GM18867 (cell line): ENCODE results near the gene MYF5.

Source experiments
- ATAC-seq: cut with Tn5 transposase; IDR thresholded peaks from one replicate; pipeline ENCODE4 v1.9.1; 2021; ENCODE audit warnings: mild to moderate bottlenecking, moderate library complexity; ENCODE audit not compliant: unreplicated experiment

The MYF5 gene

DNA sequence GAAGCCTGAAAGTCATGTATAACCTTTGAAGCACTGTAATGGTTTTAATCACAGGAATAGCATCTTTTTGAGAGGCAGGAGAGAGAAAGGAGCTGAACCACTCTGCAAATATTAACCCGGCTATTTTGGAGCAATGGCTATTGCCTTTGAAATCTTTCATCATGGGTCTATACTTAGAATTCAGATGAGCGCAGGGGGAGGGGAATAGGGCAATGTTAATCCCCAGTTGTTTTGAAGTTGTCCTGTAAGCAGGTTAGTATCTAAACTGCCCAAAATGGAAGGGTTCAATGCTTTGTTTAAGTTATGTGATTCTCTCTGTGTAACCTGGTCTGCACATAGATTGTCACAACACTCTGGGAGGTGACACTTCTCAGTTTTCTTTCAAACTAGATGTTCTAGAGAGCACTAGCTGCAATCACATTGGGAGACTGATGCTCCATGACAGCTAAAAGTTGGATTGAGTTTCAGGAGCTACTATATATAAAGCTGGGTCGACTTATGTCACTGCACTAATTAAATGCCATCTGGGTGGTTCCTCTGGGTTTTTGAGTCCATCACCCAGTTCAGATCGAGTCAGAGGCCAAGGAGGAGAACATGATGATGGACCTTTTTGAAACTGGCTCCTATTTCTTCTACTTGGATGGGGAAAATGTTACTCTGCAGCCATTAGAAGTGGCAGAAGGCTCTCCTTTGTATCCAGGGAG, 9.4 kb upstream of the MYF5 start, which contains the start of gene MYF6:
Gene MYF6 (plus strand): TSS at position 509 of the 704 bp plus-strand sequence. CDS start 86 bp downstream, at position 595.
- no peak for ATAC-seq

DNA sequence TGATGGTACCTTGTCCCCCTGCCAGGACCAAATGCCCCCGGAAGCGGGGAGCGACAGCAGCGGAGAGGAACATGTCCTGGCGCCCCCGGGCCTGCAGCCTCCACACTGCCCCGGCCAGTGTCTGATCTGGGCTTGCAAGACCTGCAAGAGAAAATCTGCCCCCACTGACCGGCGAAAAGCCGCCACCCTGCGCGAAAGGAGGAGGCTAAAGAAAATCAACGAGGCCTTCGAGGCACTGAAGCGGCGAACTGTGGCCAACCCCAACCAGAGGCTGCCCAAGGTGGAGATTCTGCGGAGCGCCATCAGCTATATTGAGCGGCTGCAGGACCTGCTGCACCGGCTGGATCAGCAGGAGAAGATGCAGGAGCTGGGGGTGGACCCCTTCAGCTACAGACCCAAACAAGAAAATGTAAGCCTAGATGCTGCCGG, 8.9 kb upstream of the MYF5 start:
- no peak for ATAC-seq

DNA sequence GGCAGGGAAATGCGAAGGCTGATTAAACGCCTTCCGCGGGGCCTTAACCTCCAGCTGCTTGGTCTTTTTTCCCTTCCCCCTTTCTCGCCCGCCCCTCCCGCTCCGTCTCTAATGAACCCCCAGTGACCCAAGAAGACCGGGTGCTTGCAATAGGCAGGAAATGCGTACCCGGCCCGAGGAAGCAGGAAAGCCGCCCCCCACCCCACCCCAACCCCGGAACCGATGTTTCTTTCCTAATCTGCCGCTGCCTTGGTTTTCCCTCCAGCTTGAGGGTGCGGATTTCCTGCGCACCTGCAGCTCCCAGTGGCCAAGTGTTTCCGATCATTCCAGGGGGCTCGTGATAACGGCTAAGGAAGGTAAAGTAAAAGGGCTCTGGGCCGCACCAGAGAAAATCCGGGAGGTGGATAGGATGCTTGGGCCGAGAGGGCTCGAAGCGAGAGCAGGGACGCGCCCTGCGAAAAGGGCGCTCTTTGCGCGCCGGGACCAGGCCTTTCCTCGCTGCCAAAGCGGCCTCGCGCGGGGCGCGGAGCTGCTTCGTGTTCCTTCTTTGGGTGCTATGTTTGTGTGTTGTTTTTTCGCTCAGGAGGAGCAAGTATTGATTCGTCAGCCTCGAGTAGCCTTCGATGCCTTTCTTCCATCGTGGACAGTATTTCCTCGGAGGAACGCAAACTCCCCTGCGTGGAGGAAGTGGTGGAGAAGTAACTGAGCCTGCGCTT, 8.3 kb upstream of the MYF5 start:
- ATAC-seq = no peak

DNA sequence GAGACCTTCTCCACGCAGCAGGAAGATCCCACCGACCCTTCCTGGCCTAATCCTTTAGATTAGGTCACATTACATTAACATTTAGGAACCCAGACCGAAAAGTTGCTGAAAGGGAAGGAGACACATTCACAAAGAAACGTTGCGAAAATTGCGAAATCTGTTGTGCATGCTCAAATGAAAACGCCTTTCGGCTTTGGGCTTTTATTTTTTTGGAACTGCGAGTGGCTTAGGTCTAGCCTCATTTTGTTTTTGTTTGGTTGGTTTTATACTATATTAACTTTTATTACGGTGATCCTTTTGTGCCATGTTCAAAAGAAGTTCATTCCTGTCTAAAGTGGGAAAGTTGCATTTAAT, 7.8 kb upstream of the MYF5 start:
- no peak for ATAC-seq

DNA sequence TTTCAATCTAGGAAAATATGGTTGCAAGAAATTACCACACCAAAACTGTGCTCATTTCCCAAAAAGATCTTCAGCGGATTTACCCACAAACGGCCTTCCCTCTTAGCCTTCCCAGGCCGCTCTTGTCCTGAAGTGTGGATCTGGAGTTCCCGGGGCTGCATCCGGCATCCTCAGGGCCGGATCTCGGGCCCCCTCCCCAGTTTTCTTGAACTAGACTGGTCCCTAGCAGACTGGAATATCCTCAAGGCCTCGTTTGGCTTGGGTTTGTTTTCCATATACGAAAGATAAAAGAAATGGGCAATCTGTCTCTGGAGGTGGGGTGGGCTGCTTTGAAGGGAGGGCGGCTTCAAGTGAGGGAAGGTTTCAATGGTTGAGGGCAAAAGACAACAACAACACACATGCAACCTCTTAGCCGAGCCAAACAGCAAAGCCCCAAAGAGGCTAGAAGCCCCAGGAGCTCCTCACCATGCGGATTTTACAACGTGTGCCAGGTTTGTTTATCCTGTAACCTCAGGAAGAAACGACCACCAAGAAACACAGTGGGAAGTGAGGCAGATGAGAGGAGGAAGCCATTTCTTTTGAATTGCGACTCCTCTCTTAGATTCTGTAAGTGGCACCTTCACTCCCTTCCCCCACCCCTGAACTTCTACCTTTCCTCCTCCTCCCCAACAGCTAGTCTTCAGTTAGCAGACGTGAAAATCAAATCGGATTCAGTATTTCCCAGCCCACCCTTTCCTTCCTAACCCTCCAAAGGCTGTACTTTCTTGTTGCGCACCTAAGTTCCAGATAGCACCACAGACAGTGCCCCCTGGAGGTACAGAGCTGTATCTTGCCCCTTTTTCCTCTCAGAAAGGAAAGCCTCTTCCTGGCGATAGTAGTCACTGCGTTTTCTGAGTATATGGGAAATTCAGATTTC, 6.6 kb upstream of the MYF5 start:
- ATAC-seq = peak; percentile 77

DNA sequence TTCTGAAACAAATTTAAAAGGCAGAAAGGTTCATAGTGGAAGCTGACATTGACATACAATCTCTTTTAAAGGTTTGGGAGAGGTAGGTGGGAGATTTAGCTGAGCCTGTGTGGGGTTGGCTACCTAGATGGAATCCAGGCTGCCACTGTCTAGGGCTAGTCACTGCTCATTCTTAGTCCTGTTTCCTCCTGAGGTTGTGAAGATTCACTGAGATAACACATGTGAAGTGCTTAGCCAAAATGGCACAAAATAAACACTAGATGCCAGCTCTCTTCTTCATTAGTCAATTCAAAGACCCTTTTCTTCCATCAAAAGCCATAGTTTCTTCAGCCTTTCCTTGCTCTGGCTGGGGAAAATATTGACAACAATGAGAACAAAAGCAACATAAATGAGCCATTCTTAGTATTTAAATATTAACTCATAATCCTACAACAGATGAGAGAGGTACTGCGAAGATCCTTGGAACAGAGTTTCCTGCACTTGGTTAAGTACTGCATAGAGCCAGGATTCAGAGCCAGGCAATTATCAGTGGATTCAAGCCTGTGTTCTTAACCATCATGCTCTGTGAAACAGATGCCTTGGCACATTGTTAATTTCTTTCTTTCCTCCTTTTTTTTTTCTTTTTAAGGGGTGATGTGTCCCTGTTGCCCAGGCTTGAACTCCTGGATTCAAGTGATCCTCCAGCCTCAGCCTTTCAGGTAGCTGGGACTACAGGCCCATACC, 5.8 kb upstream of the MYF5 start:
- peak; percentile 35 for ATAC-seq

DNA sequence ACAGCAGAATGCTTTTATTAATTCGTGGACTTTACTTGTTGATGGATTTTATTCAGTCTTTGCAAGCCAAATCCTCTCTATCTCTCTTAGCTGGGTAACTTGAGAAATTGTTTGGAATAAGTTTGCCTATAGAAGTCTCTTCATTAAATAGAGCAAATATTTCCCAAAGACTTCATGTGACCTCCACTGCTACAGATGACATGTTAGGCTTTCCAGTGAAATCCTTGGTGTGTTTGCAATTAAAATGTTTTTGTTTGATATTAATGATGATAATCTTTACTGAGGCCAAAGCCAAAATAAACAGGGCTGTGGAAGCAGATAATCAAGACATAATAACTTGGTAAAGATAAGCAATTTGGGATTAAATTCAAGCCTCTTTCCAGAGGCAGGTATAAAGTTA, 4.8 kb upstream of the MYF5 start:
- ATAC-seq = no peak

DNA sequence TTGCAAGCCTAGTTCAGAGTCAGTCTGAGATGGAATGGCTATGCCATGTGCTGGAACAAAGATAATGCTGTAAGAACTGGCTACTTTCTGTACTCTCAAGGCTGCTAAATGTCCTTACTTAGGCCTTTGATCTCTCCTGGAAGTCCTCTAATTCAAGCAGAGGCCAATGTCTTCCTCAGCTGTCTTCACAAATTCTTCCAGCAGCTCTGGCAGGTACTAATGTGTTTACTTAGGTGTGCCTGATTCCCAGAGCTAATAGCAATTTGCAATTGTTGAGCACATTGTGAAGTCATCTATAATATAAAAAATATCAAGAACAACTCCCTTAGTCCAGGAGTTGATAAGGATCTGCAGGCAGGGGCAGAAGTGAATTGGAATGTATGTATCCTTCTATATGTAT, 3.8 kb upstream of the MYF5 start:
- ATAC-seq = no peak

DNA sequence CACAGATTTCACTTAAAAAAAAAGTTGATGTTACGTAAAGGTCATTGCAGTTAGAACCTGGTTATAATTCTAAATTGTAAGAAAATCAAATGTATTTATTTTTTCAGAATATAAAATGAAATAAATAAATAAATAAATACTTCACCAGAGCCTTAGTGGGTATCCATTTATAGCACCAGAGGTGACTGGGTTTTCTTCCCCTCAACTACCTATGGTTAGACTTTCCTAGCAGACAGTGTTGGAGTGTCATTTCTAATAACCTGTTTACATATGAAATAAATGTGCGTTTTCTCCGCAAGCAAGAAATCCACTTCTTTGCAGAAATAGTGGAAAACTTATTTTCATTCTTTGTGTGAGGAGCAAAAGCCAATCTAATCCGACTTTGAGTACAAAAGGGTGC, 3.3 kb upstream of the MYF5 start:
- ATAC-seq = no peak

DNA sequence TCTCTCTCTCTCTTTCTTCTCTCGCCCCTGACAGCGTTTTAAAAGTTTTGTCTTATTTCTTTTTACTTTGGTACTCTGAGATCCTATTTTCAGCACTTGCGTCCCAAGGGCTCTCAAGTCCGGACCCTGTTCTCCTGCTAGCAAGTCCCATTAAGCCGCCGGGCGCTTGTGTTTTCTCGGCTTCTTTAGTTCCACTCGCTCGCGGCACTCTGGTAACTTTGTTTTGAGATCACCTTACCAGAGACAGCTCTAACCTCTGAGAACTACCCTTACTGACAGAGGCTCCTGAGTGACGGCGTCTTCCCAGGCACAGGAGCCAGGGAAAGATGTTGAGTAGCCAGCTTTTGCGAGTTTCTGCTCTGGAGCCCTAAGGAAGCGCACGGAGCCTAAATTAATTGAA, 2.7 kb upstream of the MYF5 start:
- no peak for ATAC-seq

DNA sequence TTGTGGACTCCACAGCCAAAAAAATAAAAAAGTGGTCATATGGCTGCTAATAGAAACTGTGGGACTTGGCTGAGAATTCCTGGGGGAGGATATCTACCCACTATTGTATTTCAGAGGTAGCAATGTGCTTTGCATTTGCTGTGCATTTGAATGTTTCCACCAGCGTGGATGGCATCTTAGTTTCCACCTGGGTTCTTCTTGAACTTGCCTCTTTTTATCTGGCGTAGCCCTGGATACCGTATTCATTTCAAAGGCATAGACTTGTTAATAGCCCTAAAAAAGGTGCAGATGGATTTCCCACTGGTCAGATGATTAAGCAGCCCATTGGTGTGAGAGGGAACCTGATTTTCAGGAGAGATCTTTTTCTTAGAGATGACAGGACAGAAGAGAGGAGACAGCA, 1.9 kb upstream of the MYF5 start:
- no peak for ATAC-seq

DNA sequence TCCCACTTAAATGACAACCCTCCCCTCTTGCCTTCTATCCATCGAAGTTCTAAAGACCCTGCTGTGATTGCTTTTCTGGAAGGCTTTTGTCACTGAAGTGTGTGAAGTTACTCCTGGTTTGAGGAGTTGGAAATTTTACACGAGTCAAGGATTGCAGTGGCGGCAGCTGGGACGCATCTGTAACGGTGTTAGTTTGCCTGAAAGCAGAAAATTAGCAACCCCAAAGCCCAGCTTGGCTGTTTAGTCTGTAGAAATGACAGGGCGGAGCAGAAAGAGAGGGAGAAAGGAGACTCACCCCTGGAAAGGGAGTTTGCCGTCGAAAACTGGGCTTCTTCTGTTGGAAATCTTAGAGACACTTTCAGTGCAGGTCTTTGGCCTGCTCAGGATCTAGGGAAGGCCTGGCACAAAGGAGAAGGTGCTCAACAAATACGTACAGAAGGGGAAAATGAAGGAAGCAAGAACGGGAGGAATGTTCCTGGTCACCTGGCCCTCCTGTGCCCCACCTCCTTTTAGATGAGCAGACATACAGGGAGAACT, 931 bp upstream of the MYF5 start:
- ATAC-seq = no peak

DNA sequence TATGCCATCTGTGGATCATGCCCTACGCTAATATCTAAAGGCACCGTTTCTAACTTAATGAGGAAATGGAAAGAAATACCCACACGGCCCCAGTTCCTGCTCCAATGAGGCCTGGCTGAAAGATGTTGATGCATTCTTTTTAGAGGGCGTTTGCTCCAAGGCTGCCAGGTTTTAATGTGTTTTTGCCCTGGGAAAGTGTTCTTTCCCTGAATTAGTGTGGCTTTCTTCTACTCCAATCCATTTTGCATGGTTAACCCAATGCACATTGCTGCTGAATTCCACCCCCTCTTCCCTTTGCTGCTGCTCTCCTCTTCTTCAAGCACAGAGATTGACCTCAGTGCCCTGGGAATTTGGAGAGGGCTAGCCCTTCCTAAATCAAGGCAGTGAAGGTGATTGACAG, 1.1 kb downstream of the MYF5 start:
- no peak for ATAC-seq

DNA sequence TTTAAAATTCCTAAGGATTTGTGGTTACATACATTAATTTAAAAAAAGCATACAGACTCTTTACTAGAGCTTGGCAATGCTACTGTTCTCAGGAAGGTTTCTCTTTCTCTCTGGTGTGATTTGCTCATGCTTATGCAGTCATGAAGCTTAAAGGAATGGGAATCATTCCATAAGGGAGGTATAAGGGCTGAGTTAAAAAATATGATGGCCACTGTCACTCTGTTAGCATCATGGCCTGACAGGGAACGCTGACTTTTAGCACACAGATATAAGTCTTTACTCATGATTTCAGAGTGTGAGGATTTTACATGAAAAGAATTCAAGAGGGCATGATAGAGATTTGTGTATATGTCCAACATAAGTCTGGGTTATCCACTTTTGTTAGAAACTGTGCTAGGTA, 3.8 kb downstream of the MYF5 start:
- ATAC-seq = no peak

DNA sequence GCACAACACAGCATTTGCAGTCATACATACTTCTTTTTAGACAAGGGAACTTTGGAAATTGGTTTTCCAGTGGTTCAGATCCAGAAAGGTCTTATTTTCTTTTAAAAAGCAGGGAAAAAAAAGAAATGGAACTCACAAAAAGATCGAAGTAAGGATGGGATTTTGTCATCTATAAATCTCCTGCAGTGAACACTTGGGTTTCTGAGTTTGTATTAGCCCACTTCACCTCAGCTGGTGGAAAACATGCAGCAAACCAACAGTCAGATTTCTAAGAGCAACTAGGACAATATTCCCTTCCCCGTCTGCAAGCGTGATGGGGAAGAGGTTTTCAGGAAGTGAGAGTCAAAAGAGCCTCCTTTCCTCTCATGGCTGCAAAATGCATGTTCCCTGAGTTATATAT, 4.6 kb downstream of the MYF5 start:
- ATAC-seq = no peak

DNA sequence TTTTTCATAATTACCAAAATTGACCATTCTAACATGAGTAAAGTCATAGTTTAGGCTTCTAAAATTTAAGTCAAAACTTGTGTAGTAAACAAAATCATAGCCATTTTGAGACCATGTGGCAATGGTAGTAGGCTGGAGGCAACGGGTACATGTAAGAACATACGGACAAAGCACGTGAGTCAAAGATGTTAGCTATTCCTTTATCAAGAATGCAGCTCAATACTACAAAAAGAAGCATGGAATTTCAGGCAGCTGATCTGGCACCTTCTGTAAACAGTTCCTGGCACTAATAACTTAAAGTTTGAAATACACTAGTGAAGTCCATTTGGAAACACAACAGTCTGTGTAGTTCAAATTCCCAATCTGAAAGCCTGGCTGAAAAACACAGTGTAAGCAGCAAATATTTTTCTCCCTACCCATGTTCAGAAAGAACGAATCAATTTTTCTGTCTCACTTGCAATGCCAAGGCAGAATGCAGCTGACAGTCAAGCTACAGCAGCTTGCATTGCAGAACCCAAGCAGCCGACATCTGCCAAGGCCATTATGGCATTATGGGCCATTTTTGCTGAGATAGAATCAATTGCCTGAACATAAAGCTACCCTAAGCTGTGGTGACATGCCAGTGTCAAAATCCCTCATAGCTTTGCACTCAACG, 29.3 kb downstream of the MYF5 start:
- no peak for ATAC-seq

DNA sequence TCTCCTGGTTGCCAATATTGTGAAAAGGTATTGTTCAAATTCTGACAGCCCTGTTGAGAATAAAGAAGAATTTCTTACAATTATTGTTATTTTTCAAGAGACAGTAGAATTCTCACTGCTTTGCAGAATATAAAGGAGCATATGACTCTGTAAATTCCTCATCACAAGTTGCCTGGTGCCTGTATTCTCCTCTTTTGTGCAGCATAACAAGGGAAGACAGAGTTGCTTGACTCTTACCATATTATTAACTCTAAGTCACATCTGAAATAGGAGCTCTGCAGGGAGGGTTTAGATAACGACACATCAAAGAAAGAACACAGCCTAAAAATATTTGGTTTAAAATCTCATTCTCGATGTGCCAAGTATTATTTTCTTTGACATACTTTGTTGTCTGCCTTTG, 31.1 kb downstream of the MYF5 start:
- ATAC-seq = no peak

DNA sequence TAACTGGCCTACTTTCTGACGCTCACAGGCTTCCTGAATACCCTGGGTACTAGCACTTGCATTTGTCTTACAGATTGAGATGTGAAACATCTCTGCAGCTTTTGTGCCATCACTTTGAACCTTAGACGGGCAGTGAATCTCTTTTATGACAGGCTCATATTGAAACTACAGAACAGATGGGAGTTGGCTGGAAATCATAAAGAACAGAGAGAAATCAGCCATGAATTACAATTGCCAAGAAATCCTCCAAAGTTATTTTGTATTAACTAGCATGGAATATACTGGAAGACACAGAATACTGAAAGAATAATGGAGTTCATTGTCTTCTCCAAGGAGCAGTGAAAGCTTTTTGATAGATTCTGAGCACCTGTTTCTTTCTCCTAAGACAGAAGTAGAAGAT, 32.7 kb downstream of the MYF5 start:
- no peak for ATAC-seq

DNA sequence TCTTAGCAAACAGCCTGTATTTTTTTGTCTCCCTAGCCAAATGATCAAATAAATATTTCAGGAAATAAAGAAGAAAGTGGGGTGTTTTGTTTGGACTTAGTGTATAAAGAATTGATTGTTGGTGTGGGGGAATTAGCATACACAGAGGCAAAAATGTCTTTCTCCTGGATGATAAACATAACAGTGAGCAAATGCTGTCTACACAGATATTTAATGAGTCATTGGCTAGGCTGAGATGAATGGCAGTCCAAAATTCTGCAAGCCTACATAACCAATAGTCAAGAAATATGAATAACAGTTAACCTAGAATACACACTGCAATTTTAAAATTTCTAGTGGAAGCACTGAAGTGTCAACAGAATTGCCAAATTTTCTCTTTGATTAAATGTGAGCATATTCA, 35.8 kb downstream of the MYF5 start:
- no peak for ATAC-seq

DNA sequence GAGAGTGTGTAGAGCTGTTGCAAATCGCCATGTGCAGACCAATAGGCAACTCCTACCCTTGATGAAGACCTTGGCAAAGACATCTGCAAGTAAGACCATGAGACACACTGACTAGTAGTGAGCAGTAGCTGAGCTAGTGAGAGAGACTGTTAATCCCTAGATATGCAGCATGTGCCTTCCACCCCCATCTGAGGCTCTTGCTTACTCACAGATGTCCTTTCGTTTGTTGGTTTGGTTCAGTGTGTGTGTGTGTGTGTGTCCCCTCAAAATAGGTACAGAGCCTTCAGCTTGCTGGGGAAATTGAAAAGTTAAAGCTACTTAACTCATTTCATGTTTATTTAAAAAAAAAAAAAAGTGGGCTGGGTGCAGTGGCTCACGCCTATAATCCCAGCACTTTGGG, 37.6 kb downstream of the MYF5 start:
- no peak for ATAC-seq
